Measurements from ENCODE around the gene CACNA2D1.
"Not testable (repeated sequence)": the region's sequence is repeated elsewhere in the genome, so short reads cannot be mapped to it uniquely, and the experiment has no call there.

Gene CACNA2D1

GRCh38 chr7:82044497-82045080 lies 399.0 kb downstream of the CACNA2D1 start:
- peak; percentile 69 for DNase-seq (ENCODE audit: low spot score)

- DNase-seq (ENCODE audit: low spot score) = no peak
Observed at GRCh38 chr7:82039621-82040020, 404.0 kb downstream of the CACNA2D1 start.

GRCh38 chr7:82036146-82036886 lies 407.3 kb downstream of the CACNA2D1 start:
- no peak for DNase-seq (ENCODE audit: low spot score)

GRCh38 chr7:82035456-82035855 lies 408.1 kb downstream of the CACNA2D1 start:
- no peak for DNase-seq (ENCODE audit: low spot score)

- DNase-seq (ENCODE audit: low spot score) = no peak
Observed at GRCh38 chr7:82032901-82033300, 410.7 kb downstream of the CACNA2D1 start.

GRCh38 chr7:82029236-82029913 lies 414.2 kb downstream of the CACNA2D1 start:
- DNase-seq (ENCODE audit: low spot score) = no peak

GRCh38 chr7:82028097-82028496 lies 415.5 kb downstream of the CACNA2D1 start:
- no peak for DNase-seq (ENCODE audit: low spot score)

GRCh38 chr7:82021713-82022112 lies 421.9 kb downstream of the CACNA2D1 start:
- no peak for DNase-seq (ENCODE audit: low spot score)

- no peak for DNase-seq (ENCODE audit: low spot score)
Observed at GRCh38 chr7:82021036-82021435, 422.5 kb downstream of the CACNA2D1 start.

- no peak for DNase-seq (ENCODE audit: low spot score)
Observed at GRCh38 chr7:82019551-82020475, 423.8 kb downstream of the CACNA2D1 start.

GRCh38 chr7:82018226-82018625 lies 425.4 kb downstream of the CACNA2D1 start:
- DNase-seq (ENCODE audit: low spot score) = no peak

GRCh38 chr7:82017334-82017943 lies 426.1 kb downstream of the CACNA2D1 start:
- peak; percentile 26 for DNase-seq (ENCODE audit: low spot score)

- DNase-seq (ENCODE audit: low spot score) = no peak
Observed at GRCh38 chr7:82015751-82016150, 427.8 kb downstream of the CACNA2D1 start.

- DNase-seq (ENCODE audit: low spot score) = not testable (repeated sequence)
Observed at GRCh38 chr7:82014574-82014973, 429.0 kb downstream of the CACNA2D1 start.

GRCh38 chr7:82012453-82012852 lies 431.1 kb downstream of the CACNA2D1 start:
- DNase-seq (ENCODE audit: low spot score) = peak; percentile 3

GRCh38 chr7:82010416-82010815 lies 433.2 kb downstream of the CACNA2D1 start:
- no peak for DNase-seq (ENCODE audit: low spot score)

GRCh38 chr7:82007315-82007714 lies 436.3 kb downstream of the CACNA2D1 start:
- no peak for DNase-seq (ENCODE audit: low spot score)

- no peak for DNase-seq (ENCODE audit: low spot score)
Observed at GRCh38 chr7:82005056-82005455, 438.5 kb downstream of the CACNA2D1 start.

GRCh38 chr7:81993186-81993585 lies 450.4 kb downstream of the CACNA2D1 start:
- no peak for DNase-seq (ENCODE audit: low spot score)

- no peak for DNase-seq (ENCODE audit: low spot score)
Observed at GRCh38 chr7:81990395-81990794, 453.2 kb downstream of the CACNA2D1 start.

GRCh38 chr7:81986723-81987470 lies 456.7 kb downstream of the CACNA2D1 start:
- no peak for DNase-seq (ENCODE audit: low spot score)

All from putamen (tissue), 1 donor.